HG03108 (cell line): Measurements from ENCODE around the gene LRTM2.

Source experiments
- ATAC-seq: cut with Tn5 transposase; IDR thresholded peaks from one replicate; pipeline ENCODE4 v1.9.1; 2021; ENCODE audit warnings: moderate library complexity; ENCODE audit not compliant: unreplicated experiment

The LRTM2 gene

DNA sequence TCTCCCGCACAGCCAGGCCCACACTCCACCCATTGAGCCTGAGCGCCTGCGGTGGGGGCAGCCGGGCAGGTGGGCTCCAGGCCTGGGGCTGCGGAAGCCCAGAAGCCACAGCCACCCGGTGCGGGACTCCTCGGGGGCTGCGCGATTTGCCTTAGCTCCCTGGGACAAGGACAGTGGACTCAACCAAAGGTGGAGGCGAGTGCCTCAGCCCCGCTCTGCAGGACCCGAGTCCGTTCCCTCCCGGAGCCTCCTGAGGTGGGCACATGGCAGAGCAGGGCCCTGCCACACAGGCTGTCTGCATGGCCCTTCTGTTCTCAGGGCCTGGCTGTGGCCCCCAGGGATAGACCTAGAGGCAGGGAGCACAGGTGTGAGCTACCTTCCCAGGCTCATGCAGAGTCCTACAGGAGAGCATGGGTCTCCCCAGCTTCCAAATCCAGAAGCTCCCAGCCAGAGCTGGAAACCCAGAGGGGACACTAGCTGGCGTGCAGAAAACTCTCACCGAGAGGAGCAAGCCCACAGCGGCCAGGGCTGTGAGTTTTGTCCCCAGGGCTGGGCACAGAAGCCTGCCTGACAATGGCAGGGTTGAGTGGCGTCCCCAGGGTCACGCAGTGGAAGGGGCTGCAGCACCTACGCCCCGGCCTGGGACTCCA lies 22.2 kb upstream of the LRTM2 start:
- no peak for ATAC-seq

DNA sequence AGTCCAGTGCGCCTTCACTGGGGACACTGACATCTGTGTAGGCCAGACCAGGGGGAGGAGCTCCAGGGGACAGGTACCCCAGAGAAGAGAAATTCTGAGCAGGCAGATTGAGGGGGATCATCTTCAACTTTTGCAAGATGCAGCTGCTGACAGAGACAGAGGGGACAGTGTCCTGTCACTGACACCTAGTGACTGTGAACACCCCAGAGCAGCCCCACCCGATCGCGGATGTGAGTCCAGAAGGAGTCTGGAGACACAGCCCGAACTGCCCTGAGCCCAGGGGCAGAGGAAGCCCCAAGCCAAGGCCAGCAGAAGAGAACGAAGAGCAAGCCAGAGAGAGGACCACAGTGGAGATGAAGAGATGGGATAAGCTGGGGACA lies 21.7 kb upstream of the LRTM2 start:
- ATAC-seq: no peak

DNA sequence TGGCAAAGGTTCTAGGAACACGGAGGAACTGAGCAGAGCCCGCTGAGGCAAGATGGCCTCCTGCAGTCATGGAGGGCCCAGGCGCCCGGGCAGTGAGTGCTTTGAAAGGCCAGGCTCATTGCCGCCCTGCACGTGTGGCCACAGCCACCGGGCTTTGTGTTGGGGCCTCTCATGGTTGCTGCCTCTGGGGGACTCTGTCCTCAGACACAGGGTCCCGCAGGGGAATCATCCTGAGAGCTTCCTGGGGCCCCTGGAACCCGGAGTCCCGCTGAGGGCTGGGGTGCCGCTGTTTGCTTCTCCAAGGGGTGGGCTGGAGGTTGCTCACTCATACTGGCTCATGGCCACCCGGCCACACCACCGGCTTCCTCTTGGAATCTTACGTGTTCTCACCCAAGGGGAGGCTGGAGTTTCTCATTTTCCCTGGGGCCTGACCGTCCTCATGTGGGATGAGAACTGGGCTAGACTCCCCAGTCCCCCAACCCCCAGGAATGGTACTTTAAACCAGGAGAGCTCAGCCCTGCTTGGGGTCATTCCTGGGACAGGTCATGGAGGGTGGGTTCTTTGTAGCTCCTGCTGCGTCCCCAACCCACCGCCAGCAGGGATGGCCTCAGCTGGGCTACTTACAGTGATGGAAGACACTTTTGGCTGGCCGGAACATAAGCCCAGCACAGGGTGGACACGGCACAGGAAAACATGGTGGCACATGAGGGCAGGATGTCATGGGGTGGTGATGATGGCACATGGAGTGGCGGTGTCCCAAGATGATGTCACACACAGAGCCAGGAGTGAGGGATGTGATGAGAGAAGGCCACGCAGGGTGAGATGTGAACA lies 21.1 kb upstream of the LRTM2 start:
- ATAC-seq: no peak

DNA sequence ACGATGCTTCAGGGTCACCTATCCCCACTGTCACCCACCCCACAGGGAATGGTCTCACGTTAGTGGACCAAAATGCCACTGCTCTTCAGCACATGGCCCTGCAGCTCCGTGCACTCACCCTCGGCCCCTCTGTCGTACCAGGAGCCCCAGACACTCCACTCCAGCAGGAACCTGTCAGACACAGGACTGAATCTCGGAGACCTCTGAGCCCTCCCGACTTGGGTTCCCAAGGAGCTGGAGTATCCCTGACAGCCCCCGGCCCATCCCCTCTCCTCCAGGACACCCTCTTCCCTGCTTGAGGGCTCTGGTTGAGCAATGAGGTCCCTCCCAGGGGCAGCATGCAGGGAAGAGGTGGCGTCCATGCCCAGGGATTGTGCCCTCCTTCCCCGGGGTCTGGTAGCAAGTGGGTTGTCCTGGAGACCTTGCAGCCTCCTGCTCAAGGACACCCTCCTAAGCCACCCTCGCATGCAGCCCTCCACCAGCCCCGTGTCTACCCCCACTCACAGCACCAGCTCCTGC lies 20.4 kb upstream of the LRTM2 start:
- ATAC-seq: no peak

DNA sequence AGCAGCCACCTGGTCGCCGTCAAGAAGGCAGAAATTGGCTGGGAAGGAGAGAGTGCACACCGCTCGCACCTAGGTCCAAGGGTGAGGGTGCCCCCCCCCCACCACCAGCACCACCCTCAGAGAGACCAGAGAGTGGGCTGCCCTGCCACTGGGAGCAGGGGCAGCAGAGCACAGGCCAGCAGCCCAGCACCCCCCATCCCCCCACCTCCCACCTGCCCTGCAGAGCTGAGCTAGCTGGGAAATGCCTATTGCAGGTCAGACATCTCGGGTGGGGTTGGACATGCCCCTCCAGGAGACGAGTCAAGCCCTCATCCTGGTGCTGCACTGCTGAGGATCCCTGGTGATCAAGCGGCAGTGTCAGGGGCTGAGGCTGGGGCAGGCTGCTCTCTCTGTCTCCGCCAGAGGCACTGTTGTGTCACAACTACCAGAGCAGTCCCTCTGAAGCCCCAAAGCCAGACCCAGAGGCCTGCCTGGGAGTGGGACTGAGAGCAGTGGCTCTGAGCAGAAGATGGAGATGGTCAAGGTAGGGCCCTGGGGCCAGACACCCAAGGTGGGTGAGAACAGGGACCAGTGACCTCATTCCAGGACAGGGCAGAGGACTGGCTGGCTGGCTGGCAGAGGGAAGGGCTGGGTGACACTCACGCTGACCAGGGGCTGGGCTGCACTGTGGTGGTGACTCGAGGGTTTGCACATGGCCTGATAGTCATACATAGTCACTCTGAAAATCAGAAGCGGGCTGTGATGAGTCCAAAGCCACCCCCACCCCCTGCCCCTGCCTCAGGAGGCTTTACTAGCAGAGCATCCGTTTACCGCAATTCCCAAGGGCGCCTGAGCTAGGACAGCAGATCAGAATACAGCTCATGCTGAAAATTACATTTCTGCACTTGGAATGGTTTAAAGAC lies 19.7 kb upstream of the LRTM2 start:
- no peak for ATAC-seq

DNA sequence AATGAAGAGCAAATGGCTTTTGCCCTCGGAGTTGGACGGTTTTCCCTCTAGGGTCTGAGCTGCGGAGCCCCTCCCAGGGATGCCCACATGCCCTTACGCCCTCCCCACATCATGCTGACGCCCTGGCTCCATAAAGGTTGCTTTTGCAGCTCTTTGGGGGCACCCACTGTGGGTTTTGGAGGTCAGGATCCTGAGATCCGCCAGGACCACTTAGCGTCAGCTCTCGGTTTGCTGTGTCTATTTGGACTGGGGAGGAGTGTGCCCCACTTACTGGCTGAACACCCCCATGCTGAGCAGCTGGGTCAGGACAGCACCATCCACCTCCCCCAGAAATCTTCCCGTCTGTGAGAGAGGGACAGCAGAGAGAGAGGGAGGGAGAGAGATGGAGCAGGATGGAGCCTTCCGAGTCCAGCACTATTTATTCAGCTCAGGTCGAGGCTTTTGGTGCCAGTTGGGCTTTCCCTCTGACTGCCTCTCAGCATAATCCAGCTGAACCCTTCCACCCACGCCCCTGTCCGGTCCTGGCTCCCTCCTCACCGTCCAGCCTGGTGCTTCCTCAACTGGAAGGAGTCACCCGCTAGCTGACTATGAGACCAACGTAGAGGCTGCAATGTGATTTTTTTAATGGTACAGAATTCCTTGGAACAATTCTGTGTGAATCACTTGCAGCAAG lies 18.9 kb upstream of the LRTM2 start:
- ATAC-seq: no peak

DNA sequence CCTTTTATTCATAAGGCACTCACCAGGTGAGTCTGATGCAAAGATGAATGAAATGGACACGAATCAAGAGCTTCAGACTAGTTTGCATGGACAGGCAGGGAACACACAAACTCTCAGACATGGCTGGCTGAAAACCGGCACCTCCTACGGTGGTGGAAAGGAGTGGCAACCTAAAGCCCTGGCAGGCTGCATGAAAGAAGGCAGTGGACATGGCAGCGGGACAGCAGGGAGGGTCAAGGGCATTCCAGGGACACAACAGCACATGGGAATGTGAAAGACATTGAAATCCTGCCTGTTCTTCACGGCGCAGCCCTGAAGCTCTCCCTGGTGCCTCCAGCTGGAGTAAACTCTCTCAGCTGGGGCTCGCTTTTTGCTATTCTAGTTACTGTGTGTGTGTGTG lies 16.6 kb upstream of the LRTM2 start:
- ATAC-seq: no peak

DNA sequence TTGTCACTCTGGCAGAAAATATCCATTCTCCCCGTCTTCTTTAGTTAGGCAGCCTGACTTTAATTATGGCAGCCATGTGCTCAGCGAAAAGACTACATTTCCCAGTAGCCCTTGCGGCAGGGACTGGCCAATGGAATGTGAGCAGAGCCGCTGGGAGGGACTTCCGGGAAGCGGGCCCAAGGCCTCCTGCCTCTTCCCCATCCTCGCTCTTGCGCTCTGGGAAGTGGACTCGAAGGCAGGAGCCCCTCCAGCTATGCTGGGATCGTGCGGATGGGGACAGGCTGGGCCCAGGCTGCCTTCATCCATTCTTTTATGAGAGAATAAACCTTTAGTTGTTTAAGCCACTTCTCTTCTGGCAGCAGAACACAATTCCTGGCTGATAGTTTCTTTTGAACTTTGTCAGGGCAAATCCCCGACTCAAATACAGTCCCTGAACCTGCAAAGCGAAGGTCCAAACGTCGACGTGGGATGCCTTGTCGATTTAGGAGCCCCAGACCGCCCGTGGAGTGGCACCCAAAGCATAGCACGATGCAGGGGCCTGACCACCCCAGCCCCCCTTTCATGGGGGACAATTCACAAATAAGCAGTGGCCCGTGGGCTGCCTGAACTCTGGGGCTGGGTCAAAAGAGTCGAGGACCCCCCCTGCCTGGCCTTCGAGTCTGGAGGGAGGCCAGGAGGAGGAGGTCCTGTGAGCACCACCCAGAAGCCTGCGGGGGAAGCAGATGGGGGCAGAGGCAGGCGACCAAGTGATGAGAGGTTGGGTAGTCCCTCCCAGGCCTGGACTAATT lies 15.6 kb upstream of the LRTM2 start:
- ATAC-seq: peak; percentile 81

DNA sequence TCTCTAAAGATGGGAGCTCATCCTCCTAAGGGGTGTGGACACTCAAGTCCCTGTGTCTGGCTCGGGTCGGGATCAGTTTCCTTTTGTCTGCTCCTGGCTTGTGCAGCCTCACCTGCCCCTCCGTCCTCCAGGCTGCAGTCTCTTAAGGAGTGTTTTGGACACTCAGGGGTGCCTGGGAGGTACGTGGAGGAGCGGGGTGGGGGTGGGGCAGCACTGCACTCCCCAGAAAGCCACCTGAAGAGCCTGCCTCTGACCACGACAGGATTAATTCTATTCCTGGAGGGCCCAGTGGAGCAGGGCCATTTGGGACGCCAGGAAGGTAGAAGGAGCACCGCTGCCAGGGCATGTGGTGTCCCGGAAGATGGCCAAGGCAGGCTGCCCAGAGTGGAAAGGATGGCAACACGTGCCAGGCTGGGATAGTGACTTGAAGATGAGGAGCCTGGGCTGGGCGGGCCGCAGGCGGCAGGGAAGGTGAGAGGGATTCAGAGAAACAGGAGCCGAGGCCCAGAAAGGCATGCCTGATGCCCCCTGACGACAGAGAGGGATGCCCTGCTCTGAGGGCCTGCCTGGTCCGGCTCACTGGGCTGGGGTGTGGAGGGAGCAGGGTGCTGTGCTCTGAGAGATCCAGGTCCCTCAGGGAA lies 14.8 kb upstream of the LRTM2 start:
- no peak for ATAC-seq

DNA sequence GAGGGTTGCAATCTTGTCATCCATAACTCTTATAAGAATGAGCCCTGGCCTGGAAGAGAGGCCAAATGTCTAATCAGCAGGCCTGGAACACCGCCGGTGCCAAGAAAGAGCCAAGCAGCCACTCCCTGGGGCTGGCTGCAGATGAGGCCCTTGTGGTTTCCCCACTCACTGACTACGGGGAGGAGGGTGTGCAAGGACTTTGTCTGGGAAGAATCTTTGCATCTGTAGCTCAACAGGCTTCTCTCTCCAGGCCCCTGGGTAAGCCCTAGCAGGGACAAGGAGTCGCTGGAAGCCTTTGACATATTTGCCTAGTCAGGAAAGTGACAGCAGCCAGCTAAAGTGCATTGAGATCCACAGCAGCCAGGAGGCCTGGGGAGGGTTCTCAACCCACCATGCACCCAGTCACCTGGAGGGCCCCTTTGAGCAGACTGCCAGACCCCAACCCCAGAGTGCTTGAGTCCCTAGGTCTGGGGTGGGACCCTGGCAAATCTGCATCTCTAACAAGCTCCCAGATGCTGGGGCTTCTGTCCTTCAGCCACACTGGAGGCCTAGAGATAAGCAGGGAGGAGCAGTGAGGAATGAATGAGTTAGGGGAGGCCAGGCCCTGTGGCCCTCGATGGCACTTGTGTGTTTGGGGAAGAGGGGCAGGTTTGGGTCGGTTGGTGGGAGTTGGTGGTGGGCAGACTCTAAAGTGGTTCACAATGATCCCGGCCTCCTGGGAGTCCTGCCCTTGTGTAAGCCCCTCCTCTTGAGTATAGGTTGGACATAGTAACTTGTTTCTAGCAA lies 13.9 kb upstream of the LRTM2 start:
- no peak for ATAC-seq

DNA sequence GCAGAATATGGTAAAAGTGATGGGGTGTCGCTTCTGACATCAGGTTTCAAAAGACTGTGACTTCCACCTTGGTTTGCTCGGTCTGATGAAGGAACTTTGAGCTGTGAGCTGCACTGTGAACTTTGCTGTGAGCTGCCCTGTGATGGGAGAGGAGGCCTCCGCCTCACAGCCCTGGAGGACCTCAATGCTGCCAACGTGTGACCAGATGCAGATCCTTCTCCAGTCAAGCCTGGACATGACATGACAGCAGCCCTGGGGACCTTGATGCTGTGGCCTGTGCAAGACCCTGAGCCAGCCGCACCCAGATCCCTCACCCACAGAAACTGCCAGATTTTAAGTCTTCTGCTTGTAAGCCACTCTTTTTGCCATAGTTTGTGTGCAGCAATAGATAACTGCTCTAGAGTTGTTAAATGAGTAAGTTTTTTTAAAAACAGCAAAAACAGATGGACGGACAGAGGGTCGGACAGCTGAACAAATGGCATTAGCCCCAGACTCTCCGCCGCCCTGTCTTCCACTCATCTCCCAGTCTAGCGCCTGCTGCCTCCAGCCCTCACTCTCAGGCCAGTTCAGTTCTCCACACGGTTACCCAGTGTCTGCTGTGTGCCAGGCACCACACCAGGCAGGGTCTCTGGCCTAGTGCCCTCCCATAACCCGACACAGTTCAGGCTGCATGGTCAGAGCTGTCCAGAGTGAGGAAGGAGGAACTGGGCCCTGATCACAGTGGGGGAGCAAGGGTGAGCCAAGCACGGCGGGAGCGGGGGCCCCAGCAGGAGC lies 13.1 kb upstream of the LRTM2 start:
- ATAC-seq: no peak

DNA sequence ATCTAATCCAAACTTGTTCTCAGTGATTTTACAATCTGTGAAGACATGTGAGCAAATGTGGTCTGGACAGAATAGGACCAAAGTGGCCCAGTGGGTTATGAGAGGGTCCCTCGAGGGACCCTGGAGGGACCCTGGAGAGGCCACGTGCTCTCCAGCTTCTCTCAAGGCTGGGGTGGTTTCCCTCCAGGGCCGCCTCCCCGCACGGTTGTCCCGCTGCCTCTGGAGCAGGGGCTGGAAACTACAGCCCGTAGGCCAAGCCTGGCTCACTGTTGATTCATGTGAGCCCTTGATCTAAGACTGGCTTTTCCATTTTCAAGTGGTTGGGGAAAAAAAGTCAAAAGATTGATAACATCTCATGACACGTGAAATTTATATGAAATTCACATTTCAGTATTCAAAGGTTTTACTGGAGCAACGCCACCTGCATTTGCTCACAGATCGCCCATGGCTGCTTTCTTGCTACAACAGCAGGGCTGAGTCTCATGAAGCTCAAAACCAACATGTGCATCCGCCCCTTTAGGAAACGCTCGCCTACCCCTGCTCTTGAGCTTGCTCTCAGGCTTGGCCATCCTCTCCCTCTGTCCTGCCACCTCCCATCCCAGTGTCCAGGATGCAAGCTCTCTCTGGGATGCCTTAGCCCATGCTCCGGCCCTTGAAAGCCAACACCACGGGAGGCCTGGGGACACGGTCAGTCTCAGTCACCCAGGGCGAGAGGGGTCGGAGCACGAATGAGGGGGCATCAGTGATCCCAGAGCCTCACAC lies 12.1 kb upstream of the LRTM2 start:
- no peak for ATAC-seq

DNA sequence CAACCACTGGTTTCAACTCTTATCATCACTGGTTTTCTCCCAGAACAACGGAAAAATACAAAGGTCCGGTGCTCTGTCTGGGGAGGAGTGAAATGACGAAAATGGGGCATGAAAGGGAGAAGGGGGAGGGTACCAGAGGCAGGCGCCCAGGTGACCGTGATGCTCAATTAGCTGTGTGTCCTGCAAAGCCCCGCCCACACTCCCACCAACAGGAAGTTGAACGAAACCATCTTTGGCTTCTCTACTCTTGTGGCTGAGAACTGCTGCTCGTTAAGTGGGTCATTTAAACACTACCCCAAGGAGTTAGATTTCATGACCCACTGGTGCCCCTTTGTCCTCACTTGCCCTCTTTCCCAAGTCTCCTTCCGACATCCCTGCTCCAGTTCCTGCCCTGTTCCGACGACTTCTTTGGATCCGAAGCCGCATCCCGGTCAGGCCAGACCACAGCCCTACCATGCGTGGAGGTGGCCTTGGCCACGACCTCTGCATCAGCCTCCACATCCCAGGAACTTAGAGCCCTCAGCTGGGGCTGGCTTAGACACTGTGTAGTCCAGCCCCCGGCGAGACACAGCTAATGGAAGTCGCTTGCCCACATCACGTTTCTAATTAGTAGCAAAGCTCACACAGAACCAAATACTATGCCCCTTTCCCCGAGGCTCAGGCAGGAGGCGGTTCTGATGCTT lies 11.4 kb upstream of the LRTM2 start:
- no peak for ATAC-seq

DNA sequence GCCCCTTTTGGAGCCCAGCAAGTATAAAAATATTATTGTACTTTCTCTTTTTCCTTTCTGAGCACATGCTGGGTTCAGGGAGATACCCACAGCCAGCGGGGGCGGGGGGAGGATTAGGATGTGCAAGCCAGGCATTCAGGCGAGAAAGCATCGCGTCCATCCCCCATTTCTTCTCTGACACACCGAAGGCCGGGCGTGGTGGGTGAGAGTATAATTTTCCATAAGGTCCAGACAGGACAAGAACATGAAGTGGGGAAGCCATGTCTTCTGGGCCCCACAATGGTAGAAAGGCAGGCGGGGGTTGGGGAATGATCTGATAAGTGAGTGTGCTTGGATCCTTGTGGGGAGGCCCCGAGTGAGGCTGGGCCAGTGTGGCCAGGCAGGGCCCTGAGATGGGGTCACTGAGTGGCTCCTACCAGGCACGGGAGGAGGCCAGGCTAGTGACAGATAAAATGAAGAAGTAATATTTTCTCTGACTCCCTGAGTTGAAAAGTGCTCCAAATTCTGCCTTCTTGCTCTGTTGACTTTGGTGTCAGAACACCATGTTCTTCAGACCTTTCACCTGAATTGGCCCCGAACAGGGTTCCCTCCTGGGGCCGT lies 10.7 kb upstream of the LRTM2 start:
- no peak for ATAC-seq

DNA sequence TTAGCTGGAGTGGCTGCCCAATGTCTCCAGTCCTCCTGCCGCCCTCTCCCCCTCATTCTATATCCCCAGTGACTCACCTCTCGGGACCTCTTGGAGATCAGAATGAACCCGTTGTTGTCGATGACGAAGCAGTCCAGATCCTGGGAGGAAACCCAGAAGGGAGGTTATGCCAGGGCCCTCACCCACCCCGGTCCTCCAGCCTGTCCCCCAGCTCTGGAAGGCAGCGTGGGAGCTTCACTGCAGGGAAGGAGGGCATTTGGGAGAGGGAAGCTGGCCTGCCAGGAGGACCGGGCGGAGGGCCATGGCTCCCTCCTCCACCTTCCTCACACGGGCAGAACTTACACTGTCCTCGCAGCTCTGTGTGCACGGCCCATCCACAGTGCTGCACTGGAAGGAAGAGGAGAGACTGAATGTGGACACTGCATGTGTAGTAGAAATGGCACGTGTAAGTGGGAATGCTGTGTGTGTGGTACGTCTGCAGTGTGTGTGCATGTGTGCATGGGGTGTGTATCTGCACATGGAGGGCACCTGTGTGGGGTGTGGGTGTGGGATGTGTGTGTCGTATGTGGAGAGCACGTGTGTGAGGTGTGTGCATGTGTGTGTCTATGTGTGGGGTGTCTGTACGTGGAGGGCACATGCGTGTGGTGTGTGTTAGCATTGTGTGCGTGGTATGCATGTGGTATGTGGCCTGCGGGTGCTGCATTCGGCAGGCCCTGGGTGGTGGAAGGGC lies 10.0 kb upstream of the LRTM2 start:
- no peak for ATAC-seq

DNA sequence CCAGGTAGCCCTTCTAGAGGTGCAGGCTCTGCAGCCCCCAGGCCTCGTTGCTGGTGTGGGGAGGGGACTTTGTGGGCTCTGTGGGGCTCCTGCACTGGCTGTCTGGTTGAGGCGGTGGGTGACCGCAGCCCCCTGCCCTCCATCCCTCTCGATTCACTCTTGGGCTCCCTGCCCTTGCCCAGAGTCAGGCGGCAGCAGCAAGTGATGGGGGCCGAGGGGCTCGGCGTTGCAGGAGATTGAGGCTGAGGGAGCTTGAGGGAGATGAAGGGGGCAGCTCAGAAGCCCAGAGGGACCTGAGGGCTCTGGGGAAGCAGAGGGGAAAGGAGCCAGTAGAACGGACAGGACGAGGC lies 9.5 kb upstream of the LRTM2 start:
- no peak for ATAC-seq
